Endothelial cell of umbilical vein (primary cell): ENCODE results near the gene OR4K1. TPM values are rescaled to one million over a fixed set of nuclear protein-coding genes. Genes with fewer than 3 reads are reported as not detected.

Experiments
- BruUV-seq: library from RNA; stranded (reverse); fragments of 400-500 nt; replicated peaks from 2 replicates; lab custom pipeline; 2021; lab: Mats Ljungman, UMichigan
- CTCF ChIA-PET: fragments of 300-600, 350-600 bp; sonication (Branson Sonifier 250); formaldehyde crosslinking; loops from one replicate; lab custom pipeline; 2021; ENCODE audit warnings: antibody characterized with exemption, inconsistent platforms; lab: Charles Lee
- POLR2A ChIA-PET: fragments of 300-600, 350-600 bp; sonication (Branson Sonifier 250); formaldehyde crosslinking; loops from one replicate; lab custom pipeline; 2021; ENCODE audit warnings: antibody characterized with exemption, inconsistent platforms; lab: Charles Lee
- DNase-seq: peaks from one replicate; pipeline ENCODE4 v3.0.0-alpha.2; 2011; ENCODE audit warnings: low read depth, low spot score
- FAIRE-seq: peaks from 2 replicates; lab custom pipeline; 2011; peaks lifted over from hg19 to GRCh38; lab: Jason Lieb, UNC
- H2AFZ ChIP-seq: 2 replicates; pipeline ENCODE4 v1.6.0; 2012; ENCODE audit warnings: low read depth, low read length, control low read depth, inconsistent platforms
- H3K27ac ChIP-seq: 2 replicates; pipeline ENCODE4 v1.5.1; 2011; ENCODE audit warnings: low read depth, mild to moderate bottlenecking, control low read depth, low read length, moderate library complexity; ENCODE audit not compliant: insufficient read depth
- H3K27me3 ChIP-seq, 2 experiments: 2 replicates each; pipeline versions ENCODE4 v1.6.0 to v1.6.1; 2011; ENCODE audit warnings: low read length in 2 of 2, mixed read lengths in 1 of 2; ENCODE audit not compliant: control insufficient read depth in 2 of 2, insufficient read depth in 2 of 2
- H3K36me3 ChIP-seq, 2 experiments: 2 replicates in 1 of 2; 3 replicates in 1 of 2; pipeline ENCODE4 v1.5.1; 2011; ENCODE audit warnings: low read length in 2 of 2, mild to moderate bottlenecking in 1 of 2, moderate library complexity in 1 of 2; ENCODE audit not compliant: control insufficient read depth in 2 of 2, insufficient read depth in 2 of 2; ENCODE audit errors: extremely low read depth in 1 of 2
- H3K4me1 ChIP-seq: 3 replicates; pipeline ENCODE4 v1.5.1; 2011; ENCODE audit warnings: mild to moderate bottlenecking, low read length; ENCODE audit not compliant: control insufficient read depth, insufficient read depth; ENCODE audit errors: extremely low read depth
- H3K4me2 ChIP-seq: 2 replicates; pipeline ENCODE4 v1.6.1; 2011; ENCODE audit warnings: low read length, control low read depth, mixed read lengths; ENCODE audit not compliant: insufficient read depth
- H3K4me3 ChIP-seq, 3 experiments: fragments of 200-600 bp in 1 of 3; sonication (generic), shearing (Covaris generic) in 1 of 3; replicated peaks in 1 of 3; 2 replicates each; pipeline ENCODE4 v1.5.1; 2011 to 2016; ENCODE audit warnings: control low read depth in 3 of 3, low read length in 3 of 3, mild to moderate bottlenecking in 2 of 3, inconsistent platforms in 1 of 3, low read depth in 1 of 3, moderate library complexity in 1 of 3; ENCODE audit not compliant: insufficient read depth in 1 of 3
- H3K79me2 ChIP-seq: 2 replicates; pipeline ENCODE4 v1.6.0; 2012; ENCODE audit warnings: low read length, inconsistent platforms; ENCODE audit not compliant: control insufficient read depth, insufficient read depth
- H3K9ac ChIP-seq: replicated peaks from 2 replicates; pipeline ENCODE3; 2011; ENCODE audit warnings: low read length, control low read depth; ENCODE audit not compliant: insufficient read depth; ENCODE audit errors: extremely low read depth
- H3K9me1 ChIP-seq: replicated peaks from 3 replicates; pipeline ENCODE4 v1.6.0; 2011; ENCODE audit warnings: mild to moderate bottlenecking, low read length; ENCODE audit not compliant: control insufficient read depth, insufficient read depth; ENCODE audit errors: extremely low read depth
- H3K9me3 ChIP-seq: replicated peaks from 2 replicates; pipeline ENCODE4 v1.5.1; 2012; ENCODE audit warnings: low read length, inconsistent platforms; ENCODE audit not compliant: control insufficient read depth, insufficient read depth
- H4K20me1 ChIP-seq: replicated peaks from 2 replicates; pipeline ENCODE3; 2011; ENCODE audit warnings: mild to moderate bottlenecking, low read length; ENCODE audit not compliant: control insufficient read depth, insufficient read depth; ENCODE audit errors: extremely low read depth
- CTCF ChIP-seq, 2 donors: IDR thresholded peaks; 1 replicate in 1 of 2; 2 replicates in 1 of 2; pipeline ENCODE4 v1.5.1; 2011; ENCODE audit warnings: low read length in 2 of 2, mild to moderate bottlenecking in 2 of 2, moderate library complexity in 2 of 2, control low read depth in 1 of 2, inconsistent platforms in 1 of 2, low read depth in 1 of 2; ENCODE audit not compliant: insufficient read depth in 1 of 2; ENCODE audit errors: extremely low read depth in 1 of 2
- EZH2 ChIP-seq: IDR thresholded peaks from 2 replicates; pipeline ENCODE4 v1.6.1; 2012; ENCODE audit warnings: borderline replicate concordance, low read depth, mild to moderate bottlenecking, moderate library complexity, low read length, inconsistent platforms; ENCODE audit not compliant: severe bottlenecking
- FOS ChIP-seq: IDR thresholded peaks from 2 replicates; pipeline ENCODE4 v1.6.1; 2011; ENCODE audit warnings: mild to moderate bottlenecking, low read length, moderate library complexity, borderline replicate concordance; ENCODE audit not compliant: insufficient read depth
- GATA2 ChIP-seq: IDR thresholded peaks from 2 replicates; pipeline ENCODE4 v1.7.0; 2011; ENCODE audit warnings: low read depth, mild to moderate bottlenecking, moderate library complexity, mixed read lengths, low read length; ENCODE audit not compliant: insufficient read length, insufficient read depth
- JUN ChIP-seq: IDR thresholded peaks from 2 replicates; pipeline ENCODE4 v1.6.1; 2011; ENCODE audit warnings: borderline replicate concordance, low read depth; ENCODE audit not compliant: insufficient read length, insufficient read depth
- MAX ChIP-seq: IDR thresholded peaks from 2 replicates; pipeline ENCODE4 v1.6.1; 2011; ENCODE audit not compliant: insufficient read depth, insufficient read length
- MYC ChIP-seq: IDR thresholded peaks from one replicate; pipeline ENCODE4 v1.6.1; 2011; ENCODE audit warnings: mild to moderate bottlenecking, low read depth, low read length
- POLR2A ChIP-seq: IDR thresholded peaks from 2 replicates; pipeline ENCODE4 v1.6.1; 2012; ENCODE audit warnings: low read depth, mild to moderate bottlenecking, control low read depth, low read length
- POLR2AphosphoS5 ChIP-seq: IDR thresholded peaks from 2 replicates; pipeline ENCODE4 v1.6.1; 2012; ENCODE audit warnings: low read depth, mild to moderate bottlenecking, control low read depth, low read length, moderate library complexity; ENCODE audit not compliant: insufficient read depth
- dilution Hi-C: fragments of 300-500 bp; cut with MboI; formaldehyde crosslinking; loops from one replicate; pipeline ENCODE4 v1.15.0; 2019; ENCODE audit warnings: low sequenced_read_pairs; ENCODE audit not compliant: extremely low pct_ligation_motif_present
- intact Hi-C: fragments of 100-400 bp; cut with micrococcal nuclease; formaldehyde crosslinking; loops from one replicate; pipeline ENCODE4 v1.10.0; 2022
- polyA plus RNA-seq, 4 experiments: library from polyadenylated mRNA; depleted of rRNA in 3 of 4; stranded (reverse) in 3 of 4; unstranded in 1 of 4; fragments of >200 nt; gene quantifications; 2 replicates each; pipeline versions ENCODE4 v1.2.1 to v1.2.3, GENCODE V29; 2011 to 2012; ENCODE audit warnings: missing spikeins in 1 of 4
- total RNA-seq: library from RNA; stranded (reverse); gene quantifications from 2 replicates; pipeline ENCODE4 v1.2.3, GENCODE V29; 2021

Gene OR4K1
- total and polyA plus RNA-seq, 2 donors (not counting 3 experiments of a cell fraction or from before 2014, with no cell fraction given): not detected

GRCh38 chr14:19917955-19918518 lies 12.7 kb upstream of the OR4K1 start:
- Histone ChIP-seq H3K27me3 (no peaks in the 10 kb centered on the region), H3K9me3 (peaks cover 6% of the 10 kb centered on the region), H3K27ac (no peak overlapping the region), H3K9me1 (no peaks in the 10 kb centered on the region), H3K79me2 (no peaks in the 10 kb centered on the region), H3K4me1 (no peaks in the 10 kb centered on the region), H4K20me1 (no peaks in the 10 kb centered on the region), H3K4me2 (no peak overlapping the region), H3K36me3 (no peaks in the 10 kb centered on the region), H3K9ac (no peak overlapping the region), H2AFZ (no peak overlapping the region), H3K4me3 (no peak overlapping the region)
- intact Hi-C loops (no loop called here), dilution Hi-C loops (no loop called here)
- BruUV-seq: no TSS peak
- ChIA-PET CTCF (no interaction called here), POLR2A (no interaction called here)
- no peak for DNase-seq
- FAIRE-seq: no peak
- TF ChIP-seq CTCF (IDR thresholded peaks at IDR 0.05; ENCODE audit: extremely low read depth in 1 of 2, insufficient read depth in 1 of 2, low read depth in 1 of 2, low read length in 2 of 2) (no peak), JUN (no peak), MYC (no peak), EZH2 (no peak), POLR2AphosphoS5 (no peak), FOS (no peak), POLR2A (no peak), GATA2 (no peak), MAX (no peak)
